Glomerular visceral epithelial cell (primary cell): ENCODE data around the gene HELZ2.

Source experiments
- DNase-seq: peaks from one replicate; pipeline ENCODE4 v3.0.0-alpha.2; 2016; ENCODE audit errors: extremely low spot score

The HELZ2 gene

DNA sequence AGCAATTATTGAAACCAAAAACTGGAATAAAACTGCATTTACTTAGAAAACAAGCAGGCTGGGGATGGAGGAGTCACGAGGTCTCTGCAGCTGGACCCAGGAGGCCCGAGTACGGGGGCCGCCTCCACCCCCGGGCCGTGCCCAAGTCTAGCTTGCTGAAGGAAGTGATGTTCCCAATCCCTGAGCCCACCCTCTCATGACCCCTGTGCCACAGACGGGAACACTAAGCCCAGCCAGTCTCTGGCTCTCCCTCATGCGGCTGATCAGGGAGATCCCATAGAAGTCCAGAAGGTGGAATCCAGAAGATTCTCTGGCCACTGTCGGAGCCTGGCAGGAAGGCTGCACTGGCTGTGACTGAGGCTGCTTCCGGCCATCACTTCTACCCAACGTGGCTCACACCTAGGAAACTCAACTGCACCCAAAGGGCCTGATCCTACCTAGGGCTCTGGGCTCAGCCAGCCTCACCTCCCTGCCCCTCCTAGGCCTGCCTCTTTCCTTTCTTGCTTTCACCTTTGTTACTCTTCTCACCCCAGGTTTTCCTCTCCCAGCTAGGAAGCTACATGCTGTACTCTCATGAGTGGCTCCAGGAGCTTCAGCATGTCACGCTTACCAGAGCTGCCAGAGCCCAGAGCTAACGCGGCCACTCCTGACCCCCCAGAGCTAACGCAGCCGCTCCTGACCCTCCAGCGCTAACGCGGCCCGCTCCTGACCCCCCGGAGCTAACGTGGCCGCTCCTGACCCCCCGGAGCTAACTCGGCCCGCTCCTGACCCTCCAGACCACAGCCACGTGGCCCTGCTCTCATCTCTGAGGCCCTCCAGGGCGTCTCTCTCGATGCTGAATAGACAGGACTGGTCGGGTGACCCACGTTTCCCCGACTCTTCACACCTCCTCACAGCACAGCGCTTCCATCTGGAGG, 24.7 kb upstream of the HELZ2 start:
- DNase-seq: no peak

DNA sequence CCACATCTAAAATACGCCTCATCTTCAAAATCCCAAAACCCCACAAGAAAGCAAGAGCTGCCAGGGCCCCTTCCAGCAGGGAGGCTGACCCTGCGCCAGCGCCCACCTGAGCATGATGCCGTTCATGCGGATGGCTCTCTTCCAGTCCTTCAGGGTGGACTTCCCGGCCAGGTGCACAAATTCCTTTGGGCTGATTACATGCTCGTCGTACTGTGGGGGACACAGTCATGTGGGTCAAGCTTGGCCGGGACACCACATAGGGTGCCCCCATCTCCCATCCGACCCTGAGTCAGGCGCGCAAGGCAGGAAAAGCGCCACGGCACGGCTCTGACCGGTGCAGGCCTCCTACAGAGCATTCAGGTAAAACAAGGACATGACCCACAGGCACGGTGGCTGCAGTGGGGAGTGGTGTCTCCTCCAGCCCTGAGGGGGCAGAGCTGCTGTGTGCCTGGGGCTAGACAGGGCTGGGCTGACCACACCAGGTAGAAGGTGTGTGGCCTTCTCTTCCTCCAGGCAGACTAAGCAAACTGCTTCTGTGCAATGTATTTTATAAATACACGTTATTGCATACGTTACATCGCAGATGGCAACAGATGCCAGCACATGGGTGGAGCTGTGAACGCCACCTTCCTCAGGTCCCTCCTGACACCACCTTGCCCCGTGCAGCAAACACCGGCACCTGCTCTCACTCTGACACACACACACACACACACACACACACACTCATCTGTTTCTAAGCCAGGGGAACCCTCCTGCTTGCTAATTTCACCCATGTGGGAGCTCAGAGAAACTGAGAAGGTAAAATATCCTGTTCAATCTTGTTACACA, 23.8 kb upstream of the HELZ2 start:
- no peak for DNase-seq

DNA sequence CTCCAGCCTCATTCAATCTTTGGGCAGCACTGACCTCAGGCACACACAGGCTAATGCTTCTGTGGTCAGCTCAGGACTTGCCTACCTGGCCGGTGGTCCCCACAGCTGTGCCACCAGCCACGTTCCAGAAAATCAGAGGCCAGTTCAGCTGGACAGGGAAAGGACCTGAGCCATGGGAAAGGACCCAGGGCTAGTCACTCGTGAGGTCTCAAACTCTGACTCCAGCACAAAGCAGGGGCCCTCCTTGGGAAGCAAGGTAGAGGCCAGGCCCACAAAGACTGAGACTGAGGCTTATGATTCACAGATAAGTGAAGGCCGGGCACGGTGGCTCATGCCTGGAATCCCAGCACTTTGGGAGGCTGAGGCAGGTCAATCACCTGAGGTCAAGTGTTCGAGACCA, 22.4 kb upstream of the HELZ2 start:
- DNase-seq: no peak

DNA sequence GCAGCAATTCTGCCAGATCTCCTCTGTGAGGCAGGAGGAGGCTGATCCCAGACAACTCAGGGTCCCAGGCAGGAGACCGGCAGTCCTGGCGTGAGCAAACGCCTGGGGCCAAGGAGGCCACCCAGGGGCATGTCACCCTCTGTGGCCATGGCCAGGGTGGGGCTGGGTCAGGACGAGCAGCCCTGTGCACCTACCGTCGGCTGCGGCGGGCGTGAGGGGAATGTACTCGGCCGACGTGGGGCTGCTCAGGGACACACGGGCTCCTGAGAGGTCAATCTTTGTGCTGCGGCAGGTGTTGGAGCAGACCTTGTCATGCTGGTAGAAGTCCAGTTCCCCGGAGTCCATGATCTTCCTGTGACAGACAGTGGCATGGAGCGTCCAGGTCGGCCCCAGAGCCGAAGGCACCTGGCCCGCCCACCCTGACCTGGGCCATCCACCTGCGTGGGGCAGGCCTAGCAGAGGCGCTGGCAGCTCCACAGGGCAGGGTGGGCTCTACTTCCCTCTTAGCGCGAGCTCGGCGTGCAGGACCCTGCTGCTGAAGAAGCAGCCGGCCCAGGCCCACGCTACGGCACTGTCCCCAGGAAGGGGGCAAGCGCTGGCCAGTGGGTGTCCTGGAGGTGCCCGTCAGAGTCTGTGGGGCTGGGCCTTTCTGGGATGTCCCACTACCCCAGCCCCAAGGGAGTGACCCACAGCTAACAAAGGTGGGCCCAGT, 21.5 kb upstream of the HELZ2 start:
- no peak for DNase-seq

DNA sequence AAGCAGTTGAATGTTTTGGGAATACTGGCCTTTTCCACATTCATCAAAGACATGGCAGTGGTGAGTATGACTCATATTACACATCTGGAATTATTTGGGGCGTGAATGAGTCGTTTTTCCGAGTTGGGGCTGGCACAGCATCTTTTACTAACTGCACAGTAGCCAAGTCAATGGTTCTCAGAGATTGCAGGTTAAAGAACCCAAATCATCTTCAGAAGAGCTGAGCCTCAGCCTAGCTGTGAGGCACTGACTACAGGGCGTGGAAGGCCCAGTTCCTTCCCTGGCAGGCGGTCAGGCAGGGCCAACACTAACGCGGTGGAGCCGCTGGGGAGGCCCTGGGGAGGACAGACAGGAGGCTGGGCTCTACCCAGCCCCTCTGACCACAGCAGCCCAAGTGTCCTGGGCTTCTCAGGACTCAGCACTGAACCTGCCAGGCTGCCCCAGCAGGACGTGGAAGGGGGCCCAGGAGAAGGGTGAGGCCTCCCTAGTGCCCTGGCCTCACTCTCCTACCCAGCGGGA, 20.1 kb upstream of the HELZ2 start:
- no peak for DNase-seq

DNA sequence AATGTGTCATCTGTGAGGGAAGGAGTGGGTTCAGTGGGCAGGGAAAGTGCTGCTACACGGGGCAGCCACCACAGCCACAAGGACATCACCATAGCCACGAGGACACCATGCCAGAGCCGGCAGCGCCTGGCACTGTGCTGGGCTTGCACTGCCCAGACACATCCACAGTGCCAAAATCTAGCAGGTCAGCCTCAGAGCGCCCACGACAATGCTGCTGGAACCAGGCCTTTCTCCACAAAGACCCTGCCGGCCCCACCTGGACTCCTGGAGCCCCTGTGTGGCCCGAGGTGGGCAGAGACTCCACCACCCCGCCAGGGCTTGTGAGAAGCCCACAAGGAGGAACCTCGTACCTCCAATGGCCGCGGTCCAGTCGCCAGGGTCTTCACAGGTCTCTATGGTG, 18.6 kb upstream of the HELZ2 start:
- DNase-seq: no peak

DNA sequence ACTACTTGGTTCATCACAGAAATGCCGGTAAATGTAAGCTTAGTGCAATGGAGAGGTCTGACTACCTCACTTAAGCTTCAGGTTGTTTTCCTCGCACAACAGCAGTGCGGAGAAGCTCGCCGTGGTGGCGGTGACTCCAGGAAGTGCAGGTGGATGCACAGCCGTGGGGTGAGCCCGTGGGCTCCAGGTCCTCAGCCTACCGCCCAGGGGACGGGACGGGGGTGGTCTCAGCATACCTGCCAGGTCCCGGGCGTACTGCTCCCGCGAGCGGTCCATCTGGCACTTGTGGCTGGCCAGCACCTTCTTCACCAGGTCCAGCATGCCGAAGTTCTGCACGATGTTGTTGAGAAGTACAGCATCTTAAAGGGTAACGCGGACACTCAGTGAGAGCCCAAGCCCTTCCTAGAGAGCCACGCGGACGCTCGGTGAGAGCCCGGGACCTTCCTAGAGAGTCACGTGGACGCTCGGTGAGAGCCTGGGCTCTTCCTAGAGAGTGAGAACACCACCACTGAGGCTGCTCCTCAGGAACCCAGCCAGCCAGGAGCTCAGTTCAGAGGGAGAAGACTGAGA, 17.8 kb upstream of the HELZ2 start:
- no peak for DNase-seq

DNA sequence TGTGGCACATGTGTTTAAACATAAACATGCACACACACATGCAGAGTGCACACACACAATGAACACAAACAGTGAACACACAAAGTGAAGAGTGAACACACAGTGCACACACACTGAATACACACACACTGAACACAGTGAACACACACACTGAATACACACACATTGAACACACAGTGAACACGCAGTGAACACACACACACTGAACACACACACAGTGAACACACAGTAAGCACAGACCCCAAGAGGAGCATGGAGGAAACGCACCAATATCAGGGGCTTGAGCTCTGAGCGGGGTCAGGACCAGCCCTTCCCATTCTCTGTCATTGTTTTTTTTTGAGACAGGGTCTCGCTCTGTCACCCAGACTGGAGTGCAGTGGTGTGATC, 17.1 kb upstream of the HELZ2 start:
- DNase-seq: no peak

DNA sequence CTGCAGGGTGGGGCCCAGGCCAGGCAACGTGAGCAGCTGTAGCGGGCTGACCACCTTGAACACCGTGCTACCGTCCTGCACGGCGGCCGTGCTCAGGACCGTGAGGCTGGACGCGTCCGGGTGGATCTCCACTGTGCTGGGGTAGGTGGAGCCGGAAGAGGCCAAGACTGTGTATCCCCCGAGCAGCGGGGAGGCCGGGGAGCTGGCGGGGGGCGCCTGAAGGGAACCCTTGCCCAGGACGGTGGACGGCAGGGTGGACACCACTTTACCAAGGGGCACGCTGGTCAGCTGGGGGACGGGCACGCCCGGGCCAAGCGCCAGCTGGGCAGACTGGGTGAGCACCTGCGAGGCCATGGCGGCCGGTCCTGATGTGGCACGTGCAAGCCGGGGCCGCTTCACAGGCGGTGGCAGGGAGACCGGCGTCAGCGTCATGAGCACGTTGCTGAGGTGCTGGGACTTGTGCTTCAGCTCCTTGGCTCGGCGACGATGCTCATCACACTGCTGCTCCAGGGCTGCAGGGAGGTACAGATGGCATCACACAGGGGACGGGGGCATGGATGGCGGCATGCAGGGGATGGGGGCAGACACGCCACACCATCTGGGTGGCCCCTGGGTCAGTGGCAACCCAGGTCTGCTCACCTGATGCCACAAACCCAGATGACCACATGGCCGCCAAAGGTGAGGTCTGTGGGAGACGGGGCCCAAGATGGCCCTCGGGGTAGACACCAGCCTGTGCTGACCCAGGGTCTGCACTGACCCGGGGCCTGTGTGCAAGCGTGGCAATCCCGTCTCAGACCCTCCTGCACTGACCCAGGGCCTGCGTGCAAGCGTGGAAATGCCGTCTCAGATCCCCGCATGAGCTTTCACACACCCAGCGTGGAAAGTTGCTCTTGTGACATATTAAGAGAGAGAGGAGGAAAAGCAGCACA, 16.4 kb upstream of the HELZ2 start:
- DNase-seq: no peak

DNA sequence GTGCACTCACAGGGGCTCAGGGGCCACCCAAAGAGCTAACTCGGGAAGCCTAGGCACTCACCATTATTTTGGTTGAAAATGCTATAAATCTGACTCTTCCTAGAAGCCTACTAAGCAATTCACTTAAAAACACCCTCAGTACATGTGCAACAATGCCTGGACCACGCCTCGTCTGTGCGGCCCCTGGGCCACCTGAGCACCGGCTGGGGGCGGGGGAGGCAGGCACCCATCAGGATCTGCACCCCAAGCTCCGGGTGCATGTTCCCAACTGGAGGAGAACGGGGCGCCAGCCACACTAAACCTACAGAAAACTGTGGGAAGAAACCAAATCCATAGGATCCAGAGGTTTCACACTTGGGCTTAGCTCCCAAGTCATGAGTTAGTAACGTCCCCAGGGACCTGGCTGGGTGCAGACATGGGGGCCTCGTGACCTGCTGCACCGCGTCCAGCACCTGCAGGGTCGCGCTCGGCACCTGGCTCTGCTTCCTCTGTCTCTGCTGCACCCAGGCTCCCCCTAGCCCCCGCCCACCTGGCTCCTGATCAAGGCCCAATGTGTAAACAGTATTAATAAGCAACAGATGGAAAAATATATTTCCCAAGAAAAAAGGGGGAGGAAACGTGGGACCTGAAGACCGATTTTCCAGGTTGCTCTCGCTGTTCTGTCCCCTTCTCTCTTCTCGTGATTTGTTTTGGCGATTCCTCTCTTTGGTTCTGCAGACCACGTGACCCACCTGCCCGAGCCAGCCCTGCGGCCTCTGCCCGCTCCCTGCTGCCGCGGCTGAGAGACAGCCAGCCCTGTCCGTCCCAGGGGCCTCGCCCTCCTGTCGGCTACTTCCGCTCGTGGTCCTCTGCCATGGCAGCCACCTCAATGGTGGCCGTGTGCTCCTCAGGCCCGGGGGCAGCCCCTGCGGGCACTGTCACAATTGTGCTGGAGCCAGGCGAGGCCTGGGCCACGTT, 15.5 kb upstream of the HELZ2 start:
- DNase-seq: no peak

DNA sequence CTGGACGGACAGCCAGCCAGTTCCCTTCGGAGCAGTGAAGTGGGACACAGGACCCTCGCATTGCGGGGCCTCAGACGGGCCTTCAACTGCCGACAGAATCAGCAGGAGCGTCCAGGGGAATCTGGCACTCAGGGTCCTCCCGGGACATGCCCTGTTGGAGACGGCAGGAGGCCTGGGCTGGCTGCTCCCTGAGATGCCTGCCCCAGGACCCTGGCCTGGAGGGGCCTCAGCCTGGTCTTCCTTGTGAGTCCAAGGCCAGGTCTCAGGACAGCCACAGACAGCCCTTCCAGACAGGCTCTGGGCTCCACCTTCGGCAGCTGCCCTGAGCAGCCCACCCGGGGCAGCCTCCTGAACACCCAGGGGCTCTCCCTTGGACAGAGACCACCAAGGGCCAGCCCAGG, 14.6 kb upstream of the HELZ2 start:
- no peak for DNase-seq

DNA sequence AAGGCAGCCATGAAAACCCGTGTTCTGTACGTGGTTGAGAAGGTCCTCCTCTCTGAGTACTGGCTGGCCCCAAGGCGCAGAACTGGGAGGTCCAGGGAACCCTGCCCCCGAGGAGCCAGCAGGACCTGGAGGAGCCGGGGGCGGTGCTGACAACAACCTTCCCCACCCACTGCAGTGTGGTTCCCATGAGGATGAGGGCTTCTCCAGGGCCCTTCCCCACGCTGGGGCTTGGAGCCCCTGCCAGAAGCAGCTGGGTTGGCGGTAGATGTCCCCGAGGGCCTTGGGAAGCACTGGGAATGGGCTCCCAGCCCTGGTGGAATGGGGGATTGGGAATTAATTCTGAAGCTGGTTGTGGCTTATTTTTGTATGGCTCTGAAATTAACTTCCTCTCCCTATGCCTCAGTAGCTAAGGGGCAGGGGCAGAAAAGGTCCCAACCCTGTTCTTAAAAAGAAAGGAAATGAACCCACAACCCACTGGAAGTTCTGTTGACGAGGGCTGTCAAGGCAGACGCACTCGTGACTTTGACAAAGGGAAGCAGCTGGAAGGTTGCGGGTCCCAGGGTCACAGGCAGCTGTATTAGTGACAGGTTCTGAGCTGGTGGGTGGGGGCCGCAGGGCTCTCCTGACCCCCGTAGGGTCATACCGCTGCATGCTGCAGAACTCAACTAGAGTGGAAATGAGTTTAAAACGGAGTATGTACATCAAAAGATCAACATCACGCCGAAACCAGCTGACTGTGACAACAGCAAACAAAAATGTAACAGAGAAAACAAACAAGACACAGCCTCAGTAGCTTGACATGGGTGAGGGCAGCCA, 13.9 kb upstream of the HELZ2 start:
- no peak for DNase-seq

DNA sequence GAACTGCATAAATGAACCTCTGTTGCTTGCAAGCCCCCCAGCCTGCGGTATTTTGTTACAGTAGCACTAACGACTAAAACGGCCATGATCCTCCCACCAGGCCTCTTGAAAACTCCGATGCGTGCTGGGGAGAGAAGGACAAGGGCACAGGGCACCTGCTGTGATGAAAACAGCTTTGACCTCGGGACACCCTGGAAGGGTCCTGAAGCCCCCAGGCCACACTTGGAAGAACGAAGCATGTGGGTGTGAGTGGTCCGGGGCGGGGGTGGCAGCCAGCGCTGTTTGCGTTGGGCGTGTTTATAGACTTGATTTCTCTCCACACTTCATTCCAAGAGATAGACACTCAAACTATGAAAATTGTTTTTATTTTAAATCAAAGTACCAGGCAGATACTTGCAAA, 13.2 kb upstream of the HELZ2 start:
- DNase-seq: no peak

DNA sequence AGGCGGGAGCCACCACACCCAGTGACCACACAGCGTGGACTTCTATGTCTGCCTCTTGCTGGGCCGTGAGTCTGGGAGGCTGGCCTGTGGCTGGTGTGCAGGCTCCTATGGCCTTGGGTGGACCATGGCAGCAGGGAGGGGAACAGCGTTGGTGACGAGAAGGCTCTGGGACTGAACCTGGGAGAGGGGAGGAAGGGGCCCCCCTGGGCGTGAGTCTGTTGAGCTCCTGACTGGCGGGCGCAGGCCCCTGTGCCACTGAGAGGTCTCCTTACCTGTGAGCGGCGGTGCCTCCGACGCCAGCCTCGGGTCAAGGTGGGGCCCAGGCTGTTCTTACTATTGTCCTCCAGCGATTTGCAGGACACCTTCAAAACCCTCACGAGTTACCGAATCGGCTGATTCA, 12.8 kb upstream of the HELZ2 start:
- no peak for DNase-seq

DNA sequence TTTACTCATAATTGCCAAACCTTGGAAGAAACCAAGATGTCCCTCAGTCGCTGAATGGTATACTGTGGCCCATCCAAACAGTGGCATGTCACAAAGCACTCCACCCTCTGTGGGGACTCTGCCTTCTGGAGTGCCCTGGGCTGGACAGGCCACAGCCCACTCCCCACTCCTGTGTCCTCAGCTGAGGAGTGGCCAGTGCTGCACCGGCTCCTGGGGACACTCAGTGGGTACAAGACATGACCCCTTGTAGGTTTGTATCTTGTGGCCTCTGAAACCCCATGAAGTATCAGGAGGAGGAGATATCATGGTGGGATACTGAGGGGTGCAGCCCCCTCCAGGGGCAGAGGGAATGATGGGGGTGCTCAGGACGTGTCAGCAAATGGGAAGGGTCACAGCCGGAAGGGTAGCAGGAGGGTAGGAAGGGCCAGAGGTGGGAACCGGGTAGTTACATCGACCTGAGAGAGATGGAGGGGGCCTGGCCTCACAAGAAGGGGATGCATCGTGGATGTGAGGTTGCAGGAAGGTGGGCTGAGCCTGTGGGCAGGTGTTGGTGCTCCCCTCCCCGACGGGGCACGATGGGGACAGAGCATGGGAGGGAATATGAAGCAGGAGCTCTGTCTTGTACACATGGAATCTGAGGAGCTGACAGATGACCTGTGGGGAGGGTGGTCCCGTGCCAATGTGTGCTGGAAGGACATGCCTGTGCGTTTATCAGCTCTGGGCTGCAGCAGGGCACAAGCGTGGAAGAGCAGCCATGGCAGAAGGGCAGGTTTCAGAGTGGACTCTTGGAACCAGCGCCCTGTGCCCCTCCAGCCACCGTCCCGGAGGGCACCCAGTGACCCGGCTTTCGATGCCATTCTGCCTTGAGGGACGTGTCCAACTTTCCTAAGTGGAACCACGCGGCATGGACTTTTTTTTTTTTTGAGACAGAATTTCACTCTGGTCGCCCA, 11.9 kb upstream of the HELZ2 start:
- DNase-seq: no peak

DNA sequence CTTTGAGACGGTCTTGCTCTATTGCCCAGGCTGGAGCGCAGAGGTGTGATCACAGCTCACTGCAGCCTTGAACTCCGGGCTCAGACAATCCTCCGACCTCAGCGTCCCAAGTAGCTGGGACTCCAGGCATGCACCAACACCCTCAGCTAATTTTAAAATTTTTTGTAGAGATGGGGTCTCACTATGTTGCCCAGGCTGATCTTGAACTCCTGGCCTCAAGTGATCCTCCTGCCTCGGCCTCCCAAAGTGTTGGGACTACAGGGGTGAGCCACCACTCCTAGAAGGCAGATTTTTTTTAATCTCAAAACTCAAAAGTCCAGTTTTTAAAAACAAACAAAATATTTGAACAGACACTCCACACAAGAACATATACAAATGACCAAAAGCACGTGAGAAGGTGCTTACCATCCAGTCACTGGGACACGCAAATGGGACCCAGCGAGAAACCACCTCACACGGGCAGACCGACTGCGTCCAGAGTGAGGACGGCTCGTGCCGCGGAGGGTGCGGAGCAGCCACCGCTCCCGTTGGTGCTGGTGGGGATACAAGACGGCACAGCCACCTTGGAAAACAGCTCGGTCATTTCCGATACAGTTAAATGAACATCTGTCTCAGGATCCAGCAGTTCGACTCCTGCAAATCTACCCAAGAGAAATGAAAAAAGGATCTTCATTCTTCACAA, 8.5 kb upstream of the HELZ2 start:
- no peak for DNase-seq
